Osteoblast (primary cell): ENCODE measurements around the gene C15orf40. TPM values are rescaled to one million over a fixed set of nuclear protein-coding genes. Genes with fewer than 3 reads are reported as not detected.

ENCODE experiments used
- DNase-seq: peaks from one replicate; pipeline ENCODE4 v3.0.0; 2011; ENCODE audit warnings: low spot score, mixed read lengths; ENCODE audit not compliant: insufficient read length; ENCODE audit errors: missing footprints
- H2AFZ ChIP-seq: 2 replicates; pipeline ENCODE4 v1.6.0; 2011; ENCODE audit warnings: mild to moderate bottlenecking, low read length
- H3K27ac ChIP-seq: 2 replicates; pipeline ENCODE4 v1.5.1; 2011; ENCODE audit warnings: mild to moderate bottlenecking, low read depth, low read length, moderate library complexity
- H3K27me3 ChIP-seq: 2 replicates; pipeline ENCODE4 v1.6.0; 2012; ENCODE audit warnings: mild to moderate bottlenecking, control low read depth, inconsistent platforms, low read length, moderate library complexity; ENCODE audit not compliant: insufficient read depth
- H3K36me3 ChIP-seq: 2 replicates; pipeline ENCODE4 v1.5.1; 2011; ENCODE audit warnings: mild to moderate bottlenecking, low read length, control low read depth, moderate library complexity; ENCODE audit not compliant: insufficient read depth
- H3K4me1 ChIP-seq: 2 replicates; pipeline ENCODE4 v1.5.1; 2011; ENCODE audit warnings: mild to moderate bottlenecking, low read length, control low read depth, moderate library complexity; ENCODE audit not compliant: insufficient read depth
- H3K4me2 ChIP-seq: 2 replicates; pipeline ENCODE4 v1.6.0; 2011; ENCODE audit warnings: mild to moderate bottlenecking, low read length; ENCODE audit not compliant: insufficient read depth
- H3K4me3 ChIP-seq: fragments of 200-600 bp; sonication (generic); 3 replicates; pipeline ENCODE4 v1.5.1; 2012; ENCODE audit warnings: mild to moderate bottlenecking, low read length, inconsistent platforms; ENCODE audit not compliant: insufficient read depth
- H3K79me2 ChIP-seq: 2 replicates; pipeline ENCODE4 v1.6.0; 2012; ENCODE audit warnings: mild to moderate bottlenecking, low read length, control low read depth, inconsistent platforms; ENCODE audit not compliant: insufficient read depth
- H3K9me3 ChIP-seq: 2 replicates; pipeline ENCODE4 v1.5.1; 2011; ENCODE audit warnings: low read depth, low read length, control low read depth
- H4K20me1 ChIP-seq: 2 replicates; pipeline ENCODE4 v1.6.0; 2012; ENCODE audit warnings: mild to moderate bottlenecking, low read length, control low read depth; ENCODE audit not compliant: insufficient read depth
- total RNA-seq: library from RNA; depleted of rRNA; stranded (reverse); fragments of >200 nt; gene quantifications from 2 replicates; pipeline ENCODE4 v1.2.3, GENCODE V29; 2012
- TF ChIP-seq, protein P1 (sequence below): IDR thresholded peaks from 2 replicates; pipeline ENCODE4 v1.5.1; 2011; ENCODE audit warnings: mild to moderate bottlenecking, low read depth, low read length, moderate library complexity; ENCODE audit errors: extremely low read depth

The C15orf40 gene
- total RNA-seq, 1 donor: 13.4 TPM

DNA sequence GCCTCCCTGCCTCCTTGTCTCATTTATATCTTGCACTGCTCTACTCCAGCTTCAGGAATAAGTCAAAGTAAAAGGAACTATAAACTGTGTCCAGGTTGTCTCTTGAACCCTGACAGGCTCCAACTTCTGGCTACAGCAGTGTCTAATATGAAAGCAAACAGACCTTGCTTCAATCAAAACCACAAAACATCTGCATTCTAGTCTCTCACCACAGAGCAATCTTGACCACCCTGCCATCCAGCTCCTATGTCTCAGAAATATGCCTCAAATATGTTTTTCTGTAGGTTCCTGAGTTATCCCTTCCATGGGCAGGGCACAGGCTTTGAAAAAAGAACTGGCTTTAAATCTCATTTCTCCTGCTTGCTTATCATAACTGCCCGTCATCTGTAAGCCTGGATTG lies 38.4 kb downstream of the C15orf40 start:
- Histone ChIP-seq H3K4me3 (no peak overlapping the region), H3K36me3 (no peaks in the 10 kb centered on the region), H3K9me3 (no peaks in the 10 kb centered on the region), H3K4me2 (no peak overlapping the region), H3K4me1 (peaks cover 13% of the 10 kb centered on the region), H3K27ac (no peak overlapping the region), H3K27me3 (no peaks in the 10 kb centered on the region), H2AFZ (no peak overlapping the region), H4K20me1 (no peaks in the 10 kb centered on the region), H3K79me2 (no peaks in the 10 kb centered on the region)
- TF ChIP-seq, protein P1, sequence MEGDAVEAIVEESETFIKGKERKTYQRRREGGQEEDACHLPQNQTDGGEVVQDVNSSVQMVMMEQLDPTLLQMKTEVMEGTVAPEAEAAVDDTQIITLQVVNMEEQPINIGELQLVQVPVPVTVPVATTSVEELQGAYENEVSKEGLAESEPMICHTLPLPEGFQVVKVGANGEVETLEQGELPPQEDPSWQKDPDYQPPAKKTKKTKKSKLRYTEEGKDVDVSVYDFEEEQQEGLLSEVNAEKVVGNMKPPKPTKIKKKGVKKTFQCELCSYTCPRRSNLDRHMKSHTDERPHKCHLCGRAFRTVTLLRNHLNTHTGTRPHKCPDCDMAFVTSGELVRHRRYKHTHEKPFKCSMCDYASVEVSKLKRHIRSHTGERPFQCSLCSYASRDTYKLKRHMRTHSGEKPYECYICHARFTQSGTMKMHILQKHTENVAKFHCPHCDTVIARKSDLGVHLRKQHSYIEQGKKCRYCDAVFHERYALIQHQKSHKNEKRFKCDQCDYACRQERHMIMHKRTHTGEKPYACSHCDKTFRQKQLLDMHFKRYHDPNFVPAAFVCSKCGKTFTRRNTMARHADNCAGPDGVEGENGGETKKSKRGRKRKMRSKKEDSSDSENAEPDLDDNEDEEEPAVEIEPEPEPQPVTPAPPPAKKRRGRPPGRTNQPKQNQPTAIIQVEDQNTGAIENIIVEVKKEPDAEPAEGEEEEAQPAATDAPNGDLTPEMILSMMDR: no peak
- no peak for DNase-seq

DNA sequence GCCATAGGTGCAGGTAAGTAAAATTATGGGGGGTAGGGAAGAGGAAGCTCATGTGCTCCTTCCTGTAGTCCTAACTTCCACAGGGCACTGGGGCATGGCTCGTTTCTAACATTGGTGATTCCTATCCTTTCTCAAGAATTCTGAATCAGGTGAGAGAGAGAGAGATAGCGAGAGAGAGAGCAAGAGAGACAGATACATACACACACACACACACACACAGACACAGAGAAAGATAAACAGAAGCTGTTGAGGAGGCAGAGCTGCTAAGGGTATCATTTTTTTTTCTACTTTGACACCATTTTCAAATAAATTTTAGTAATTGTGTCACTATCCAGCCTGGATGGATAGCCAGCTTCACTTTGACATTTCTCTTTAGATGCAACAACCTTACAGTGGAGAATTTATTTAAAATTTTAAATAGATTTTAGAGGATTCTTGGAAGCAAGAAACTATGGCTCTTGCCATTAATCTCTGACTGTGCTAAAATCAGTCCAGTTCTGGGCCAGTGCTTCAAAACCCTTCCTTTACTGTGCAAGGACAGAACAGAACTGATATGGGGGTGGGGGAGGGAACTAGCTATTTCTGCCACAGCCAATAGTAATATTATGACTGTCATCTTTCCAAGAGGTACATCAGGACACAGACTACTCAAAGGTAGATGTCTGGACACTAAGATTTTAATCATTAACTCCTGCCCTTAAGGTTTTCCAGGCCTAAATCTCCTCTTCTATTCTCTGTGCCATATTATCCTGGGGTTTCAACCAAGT lies 40.0 kb downstream of the C15orf40 start:
- H3K79me2 ChIP-seq: no peaks in the 10 kb centered on the region

DNA sequence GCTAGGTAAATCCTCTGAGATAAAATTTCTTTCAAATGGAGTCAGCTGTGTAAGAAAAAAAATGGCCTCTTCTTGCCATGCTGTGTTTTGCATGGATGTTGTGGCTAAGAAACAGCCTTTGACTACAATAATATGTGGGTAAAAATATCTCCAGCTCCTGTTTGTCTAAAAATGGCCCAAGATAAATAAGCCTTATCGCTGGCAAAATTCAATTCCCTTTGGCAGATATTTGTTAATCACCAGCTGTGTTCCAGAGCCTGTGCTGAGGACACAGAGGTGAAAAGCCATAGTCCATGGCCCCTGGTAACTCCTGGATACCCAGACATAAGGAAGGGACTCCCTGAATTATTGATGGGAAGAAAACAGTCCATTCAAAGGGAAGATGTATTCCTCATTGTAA lies 40.7 kb downstream of the C15orf40 start:
- Histone ChIP-seq H3K36me3 (no peaks in the 10 kb centered on the region), H3K9me3 (no peaks in the 10 kb centered on the region), H3K4me1 (peaks cover 13% of the 10 kb centered on the region), H4K20me1 (no peaks in the 10 kb centered on the region), H3K79me2 (no peaks in the 10 kb centered on the region), H3K4me2 (no peak overlapping the region), H3K27me3 (no peaks in the 10 kb centered on the region), H2AFZ (no peak overlapping the region), H3K4me3 (no peak overlapping the region), H3K27ac (no peak overlapping the region)
- no peak for DNase-seq
- TF ChIP-seq, protein P1: no peak

More for the DNA sequence above, 40.0 kb downstream of the C15orf40 start:
- Histone ChIP-seq H3K4me2 (no peak overlapping the region), H3K4me3 (no peak overlapping the region), H3K4me1 (peaks cover 13% of the 10 kb centered on the region), H3K27ac (no peak overlapping the region), H3K9me3 (no peaks in the 10 kb centered on the region), H2AFZ (no peak overlapping the region), H3K27me3 (no peaks in the 10 kb centered on the region), H3K36me3 (no peaks in the 10 kb centered on the region), H4K20me1 (no peaks in the 10 kb centered on the region)
- no peak for DNase-seq
- TF ChIP-seq, protein P1: no peak

DNA sequence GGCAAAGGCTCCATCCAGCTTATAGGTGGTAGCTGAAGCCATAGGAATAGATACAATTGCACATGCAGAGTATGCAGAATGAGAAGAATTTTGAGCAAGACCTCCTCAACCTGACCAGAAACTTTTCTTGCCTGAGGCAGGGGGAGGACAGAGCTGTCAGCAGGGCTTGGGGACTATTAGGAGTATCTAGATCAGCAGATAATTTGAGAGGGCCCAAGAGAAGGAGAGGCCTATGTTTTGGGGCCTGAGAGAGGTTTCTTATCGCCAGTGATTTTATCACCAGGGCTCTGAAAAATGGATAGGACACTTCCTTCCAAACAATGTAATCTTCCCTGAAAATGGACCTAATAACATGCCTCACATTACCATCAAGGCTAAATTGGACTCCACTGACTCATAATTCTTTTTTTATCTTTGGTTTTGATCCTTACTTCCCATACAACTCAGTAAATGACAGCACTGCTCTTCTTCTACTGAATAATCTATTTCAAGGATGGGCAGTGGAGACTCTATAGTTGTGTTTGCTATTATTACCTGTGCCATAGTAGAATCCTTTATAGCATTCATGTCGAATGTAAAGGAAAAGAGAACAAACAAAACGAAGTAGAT lies 41.3 kb downstream of the C15orf40 start:
- H3K4me1 ChIP-seq: peaks cover 13% of the 10 kb centered on the region
- no peaks in the 10 kb centered on the region for H3K36me3 ChIP-seq
- no peak overlapping the region for H3K4me2 ChIP-seq
- no peaks in the 10 kb centered on the region for H4K20me1 ChIP-seq
- no peak overlapping the region for H3K4me3 ChIP-seq
- TF ChIP-seq, protein P1: no peak
- H3K27me3 ChIP-seq: no peaks in the 10 kb centered on the region
- H3K9me3 ChIP-seq: no peaks in the 10 kb centered on the region
- no peak overlapping the region for H3K27ac ChIP-seq
- no peak overlapping the region for H2AFZ ChIP-seq
- DNase-seq: no peak
- no peaks in the 10 kb centered on the region for H3K79me2 ChIP-seq
